ENCODE results near the gene KIF1A.

- no peak for TF ChIP-seq CTCF (conservative IDR thresholded peaks at IDR 0.05)
- TF ChIP-seq EZH2 (IDR thresholded peaks at IDR 0.05; ENCODE audit: low read depth): no peak
Measured at GRCh38 chr2:240734756-240735155, 85.3 kb downstream of the KIF1A start.
